Keratinocyte (primary cell): ENCODE data around the gene GNG13. TPM values are rescaled to one million over a fixed set of nuclear protein-coding genes. Genes with fewer than 3 reads are reported as not detected.

Source experiments
- DNase-seq: peaks from one replicate; pipeline ENCODE4 v3.0.0-alpha.2; 2011; ENCODE audit warnings: low read depth, missing footprints, low spot score
- FAIRE-seq: peaks from 2 replicates; lab custom pipeline; 2011; peaks lifted over from hg19 to GRCh38; lab: Jason Lieb, UNC
- H2AFZ ChIP-seq: 2 replicates; pipeline ENCODE4 v1.6.0; 2012; ENCODE audit warnings: low read length, control low read depth, inconsistent platforms; ENCODE audit not compliant: control insufficient read depth
- H3K27ac ChIP-seq: 2 replicates; pipeline ENCODE4 v1.5.1; 2011; ENCODE audit warnings: low read length; ENCODE audit not compliant: control insufficient read depth, insufficient read depth
- H3K27me3 ChIP-seq: 3 replicates; pipeline ENCODE4 v1.6.0; 2011; ENCODE audit warnings: low read length; ENCODE audit not compliant: control insufficient read depth, insufficient read depth; ENCODE audit errors: extremely low read depth
- H3K36me3 ChIP-seq, 2 experiments: 2 replicates in 1 of 2; 3 replicates in 1 of 2; pipeline ENCODE4 v1.5.1; 2011; ENCODE audit warnings: low read length in 2 of 2, mild to moderate bottlenecking in 1 of 2; ENCODE audit not compliant: control insufficient read depth in 2 of 2, insufficient read depth in 2 of 2; ENCODE audit errors: extremely low read depth in 1 of 2
- H3K4me1 ChIP-seq: 3 replicates; pipeline ENCODE4 v1.5.1; 2011; ENCODE audit warnings: low read length; ENCODE audit not compliant: control insufficient read depth, insufficient read depth; ENCODE audit errors: extremely low read depth
- H3K4me2 ChIP-seq: 3 replicates; pipeline ENCODE4 v1.6.0; 2011; ENCODE audit warnings: low read depth, low read length; ENCODE audit not compliant: control insufficient read depth, insufficient read depth; ENCODE audit errors: extremely low read depth
- H3K4me3 ChIP-seq, 3 experiments: fragments of 200-600 bp in 1 of 3; sonication (generic) in 1 of 3; 2 replicates in 2 of 3; 3 replicates in 1 of 3; pipeline ENCODE4 v1.5.1; 2011 to 2016; ENCODE audit warnings: low read length in 3 of 3, mild to moderate bottlenecking in 3 of 3, control low read depth in 2 of 3, inconsistent platforms in 1 of 3, low read depth in 1 of 3, mixed read lengths in 1 of 3, mixed run types in 1 of 3, moderate library complexity in 1 of 3; ENCODE audit not compliant: control insufficient read depth in 2 of 3, insufficient read depth in 2 of 3; ENCODE audit errors: extremely low read depth in 1 of 3
- H3K79me2 ChIP-seq: 2 replicates; pipeline ENCODE4 v1.6.0; 2012; ENCODE audit warnings: low read length; ENCODE audit not compliant: control insufficient read depth, insufficient read depth
- H3K9ac ChIP-seq: 3 replicates; pipeline ENCODE4 v1.6.0; 2011; ENCODE audit warnings: low read length; ENCODE audit not compliant: control insufficient read depth, insufficient read depth; ENCODE audit errors: extremely low read depth
- H3K9me1 ChIP-seq: 3 replicates; pipeline ENCODE4 v1.6.0; 2011; ENCODE audit warnings: low read length; ENCODE audit not compliant: control insufficient read depth, insufficient read depth; ENCODE audit errors: extremely low read depth
- H3K9me3 ChIP-seq: 2 replicates; pipeline ENCODE4 v1.5.1; 2012; ENCODE audit warnings: low read depth, low read length; ENCODE audit not compliant: control insufficient read depth
- H4K20me1 ChIP-seq: 3 replicates; pipeline ENCODE4 v1.6.0; 2011; ENCODE audit warnings: low read length; ENCODE audit not compliant: control insufficient read depth, insufficient read depth; ENCODE audit errors: extremely low read depth
- EZH2 ChIP-seq: IDR thresholded peaks from one replicate; pipeline ENCODE4 v1.6.1; 2012; ENCODE audit warnings: inconsistent platforms, mild to moderate bottlenecking, low read length, moderate library complexity
- dilution Hi-C: fragments of 300-500 bp; cut with MboI; formaldehyde crosslinking; loops from one replicate; pipeline ENCODE4 v1.7.0; 2020; ENCODE audit warnings: low sequenced_read_pairs; ENCODE audit not compliant: extremely low pct_ligation_motif_present
- polyA plus RNA-seq, 5 experiments: library from polyadenylated mRNA; depleted of rRNA in 3 of 5; stranded (reverse) in 3 of 5; stranded (forward) in 1 of 5; unstranded in 1 of 5; fragments of >200 nt; gene quantifications; 1 replicate in 1 of 5; 2 replicates in 3 of 5; 3 replicates in 1 of 5; pipeline versions ENCODE4 v1.2.1 to v1.2.3, GENCODE V29; 2011 to 2012; ENCODE audit warnings: missing spikeins in 2 of 5, low read depth in 1 of 5, low replicate concordance in 1 of 5
- TF ChIP-seq, protein P1 (sequence below), 3 experiments: IDR thresholded peaks in 1 of 3; conservative IDR thresholded peaks in 1 of 3; optimal IDR thresholded peaks in 1 of 3; 2 replicates in 2 of 3; 3 replicates in 1 of 3; pipeline versions ENCODE3 to v1.5.1; 2011; ENCODE audit warnings: low read length in 3 of 3, mild to moderate bottlenecking in 3 of 3, moderate library complexity in 2 of 3, control low read depth in 1 of 3, inconsistent platforms in 1 of 3; ENCODE audit not compliant: insufficient read depth in 2 of 3; ENCODE audit errors: extremely low read depth in 1 of 3

GNG13 gene
- polyA plus RNA-seq, 1 donor (not counting 4 experiments of a cell fraction or from before 2014, with no cell fraction given), result not detected

DNA sequence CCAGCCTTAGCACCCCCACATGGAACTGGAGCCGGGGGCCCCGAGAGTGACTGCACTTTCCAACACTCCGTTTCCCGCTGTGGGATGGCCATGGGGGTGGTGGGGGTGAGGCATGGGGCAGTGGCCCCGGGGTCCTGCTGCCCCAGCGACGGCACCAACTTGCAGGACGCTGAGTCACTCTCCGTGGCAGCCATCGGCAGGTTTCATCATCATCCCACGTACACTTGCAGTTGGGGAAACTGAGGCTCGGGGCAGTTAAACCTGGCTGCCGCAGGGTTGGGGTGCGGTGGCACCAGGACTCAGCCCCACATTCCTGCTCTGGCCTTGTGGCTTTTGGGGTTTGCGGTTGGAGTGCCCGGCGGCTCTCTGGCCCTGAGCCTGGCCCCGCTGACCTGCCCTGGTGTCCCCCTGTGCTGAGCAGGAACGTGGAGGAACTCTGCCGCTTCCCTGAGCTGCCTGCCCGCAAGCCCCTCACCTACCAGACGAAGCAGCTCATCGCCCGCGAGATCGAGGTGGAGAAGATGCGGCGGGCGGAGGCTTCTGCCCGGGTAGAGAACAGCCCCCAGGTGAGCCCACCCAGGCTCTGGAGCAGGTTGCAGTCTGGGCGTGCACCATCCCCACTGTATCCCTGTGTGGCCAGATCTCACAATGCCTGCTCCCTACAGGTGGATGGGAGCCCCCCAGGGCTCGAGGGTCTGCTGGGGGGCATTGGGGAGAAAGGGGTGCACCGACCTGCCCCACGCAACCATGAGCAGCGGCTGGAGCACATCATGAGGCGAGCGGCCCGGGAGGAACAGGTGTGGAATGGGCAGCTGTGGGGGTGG, 4.0 kb downstream of the GNG13 start:
- dilution Hi-C loops, result no loop called here
- Histone ChIP-seq H3K79me2 (no peaks in the 10 kb centered on the region), H2AFZ (no peak overlapping the region), H3K9me3 (no peaks in the 10 kb centered on the region), H3K27ac (no peak overlapping the region), H3K36me3 (peaks cover 0 to under 1% of the 10 kb centered on the region in 2 experiments), H3K9me1 (no peaks in the 10 kb centered on the region), H3K27me3 (peaks cover 25% of the 10 kb centered on the region), H4K20me1 (peaks cover 2% of the 10 kb centered on the region), H3K4me2 (no peak overlapping the region), H3K4me1 (no peaks in the 10 kb centered on the region), H3K9ac (no peak overlapping the region), H3K4me3 (no peak overlapping the region)
- no peak for TF ChIP-seq EZH2
- TF ChIP-seq, protein P1, sequence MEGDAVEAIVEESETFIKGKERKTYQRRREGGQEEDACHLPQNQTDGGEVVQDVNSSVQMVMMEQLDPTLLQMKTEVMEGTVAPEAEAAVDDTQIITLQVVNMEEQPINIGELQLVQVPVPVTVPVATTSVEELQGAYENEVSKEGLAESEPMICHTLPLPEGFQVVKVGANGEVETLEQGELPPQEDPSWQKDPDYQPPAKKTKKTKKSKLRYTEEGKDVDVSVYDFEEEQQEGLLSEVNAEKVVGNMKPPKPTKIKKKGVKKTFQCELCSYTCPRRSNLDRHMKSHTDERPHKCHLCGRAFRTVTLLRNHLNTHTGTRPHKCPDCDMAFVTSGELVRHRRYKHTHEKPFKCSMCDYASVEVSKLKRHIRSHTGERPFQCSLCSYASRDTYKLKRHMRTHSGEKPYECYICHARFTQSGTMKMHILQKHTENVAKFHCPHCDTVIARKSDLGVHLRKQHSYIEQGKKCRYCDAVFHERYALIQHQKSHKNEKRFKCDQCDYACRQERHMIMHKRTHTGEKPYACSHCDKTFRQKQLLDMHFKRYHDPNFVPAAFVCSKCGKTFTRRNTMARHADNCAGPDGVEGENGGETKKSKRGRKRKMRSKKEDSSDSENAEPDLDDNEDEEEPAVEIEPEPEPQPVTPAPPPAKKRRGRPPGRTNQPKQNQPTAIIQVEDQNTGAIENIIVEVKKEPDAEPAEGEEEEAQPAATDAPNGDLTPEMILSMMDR (optimal IDR thresholded peaks at IDR 0.05 in 1 of 3, IDR thresholded peaks at IDR 0.05 in 1 of 3, conservative IDR thresholded peaks at IDR 0.05 in 1 of 3; ENCODE audit: extremely low read depth in 1 of 3, insufficient read depth in 2 of 3, low read length in 3 of 3), result no peak
- FAIRE-seq (no peak), DNase-seq (no peak)

DNA sequence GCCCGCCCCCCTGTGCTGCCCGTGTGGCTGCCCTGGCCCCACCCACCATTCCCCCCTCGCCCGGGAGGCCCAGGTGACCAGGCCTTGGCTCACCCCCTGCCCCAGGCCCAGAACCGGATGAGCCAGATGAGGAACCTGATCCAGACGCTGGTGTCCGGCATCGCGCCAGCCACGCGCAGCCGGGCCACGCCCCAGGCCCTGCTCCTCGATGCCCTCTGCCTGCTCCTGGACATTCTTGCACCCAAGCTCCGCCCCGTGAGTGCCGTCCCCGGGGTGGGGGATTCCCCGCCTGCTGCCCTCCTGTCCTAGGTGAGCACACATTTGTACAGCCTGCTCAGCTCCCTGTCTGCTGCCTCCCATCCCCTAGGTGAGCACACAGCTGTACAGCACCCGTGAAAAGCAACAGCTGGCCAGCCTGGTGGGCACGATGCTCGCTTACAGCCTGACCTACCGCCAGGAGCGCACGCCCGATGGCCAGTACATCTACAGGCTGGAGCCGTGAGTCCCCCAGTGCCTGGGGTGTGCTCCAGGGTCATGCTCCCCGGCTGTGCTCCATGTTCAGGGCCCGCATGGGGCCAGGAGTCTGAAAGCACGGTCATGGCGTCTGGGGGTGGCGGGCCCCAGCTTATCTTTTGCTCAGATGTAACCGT, 4.8 kb downstream of the GNG13 start:
- Histone ChIP-seq H3K27me3 (peaks cover 17% of the 10 kb centered on the region), H3K4me2 (no peak overlapping the region), H3K79me2 (no peaks in the 10 kb centered on the region), H3K9me3 (no peaks in the 10 kb centered on the region), H3K27ac (no peak overlapping the region), H4K20me1 (peaks cover 2% of the 10 kb centered on the region), H3K36me3 (peaks cover 0 to 4% of the 10 kb centered on the region in 2 experiments), H3K4me1 (no peaks in the 10 kb centered on the region), H3K9me1 (no peaks in the 10 kb centered on the region), H3K4me3 (no peak overlapping the region), H3K9ac (no peak overlapping the region), H2AFZ (no peak overlapping the region)
- TF ChIP-seq, protein P1 (optimal IDR thresholded peaks at IDR 0.05 in 1 of 3, IDR thresholded peaks at IDR 0.05 in 1 of 3, conservative IDR thresholded peaks at IDR 0.05 in 1 of 3; ENCODE audit: extremely low read depth in 1 of 3, insufficient read depth in 2 of 3, low read length in 3 of 3), result no peak
- TF ChIP-seq EZH2, result no peak
- dilution Hi-C loops, result no loop called here
- FAIRE-seq (no peak), DNase-seq (no peak)
